ENCODE measurements around the gene HSPA1A.
"Not testable (repeated sequence)": the region's sequence is repeated elsewhere in the genome, so short reads cannot be mapped to it uniquely, and the experiment has no call there.

Gene HSPA1A

DNA sequence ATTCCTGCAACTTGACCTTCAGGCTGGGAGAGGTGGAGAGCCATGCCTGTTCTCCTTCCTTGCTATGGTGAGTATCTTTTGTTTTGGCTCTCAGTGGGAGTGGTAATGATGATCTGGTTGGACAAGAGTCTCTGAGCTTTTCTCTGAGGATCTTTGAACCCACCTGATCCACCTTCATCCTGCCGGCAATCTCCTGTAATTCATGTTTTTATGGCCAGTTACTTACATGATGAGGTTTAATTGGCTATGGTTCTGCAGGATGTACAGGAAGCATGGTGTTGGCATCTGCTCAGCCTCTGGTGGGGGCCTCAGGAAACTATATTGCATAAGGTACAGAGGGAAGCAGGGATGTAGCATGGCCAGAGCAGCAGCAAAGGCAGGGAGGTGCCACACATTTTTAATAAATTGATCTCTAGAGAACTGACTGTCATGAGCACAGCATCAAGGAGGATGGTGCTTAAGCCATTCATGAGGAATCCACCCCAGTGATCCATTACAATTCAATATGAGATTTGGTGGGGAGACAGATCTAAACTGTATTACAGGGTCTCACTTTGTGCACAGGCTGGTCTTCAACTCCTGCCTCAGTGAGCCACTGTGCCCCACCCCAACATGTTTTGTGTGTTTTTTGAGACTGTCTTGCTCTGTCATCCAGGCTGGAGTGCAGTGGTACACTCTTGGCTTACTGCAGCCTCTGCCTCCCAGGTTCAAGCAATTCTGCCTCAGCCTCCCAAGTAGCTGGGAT, 22.2 kb downstream of the HSPA1A start:
- no peak for DNase-seq

DNA sequence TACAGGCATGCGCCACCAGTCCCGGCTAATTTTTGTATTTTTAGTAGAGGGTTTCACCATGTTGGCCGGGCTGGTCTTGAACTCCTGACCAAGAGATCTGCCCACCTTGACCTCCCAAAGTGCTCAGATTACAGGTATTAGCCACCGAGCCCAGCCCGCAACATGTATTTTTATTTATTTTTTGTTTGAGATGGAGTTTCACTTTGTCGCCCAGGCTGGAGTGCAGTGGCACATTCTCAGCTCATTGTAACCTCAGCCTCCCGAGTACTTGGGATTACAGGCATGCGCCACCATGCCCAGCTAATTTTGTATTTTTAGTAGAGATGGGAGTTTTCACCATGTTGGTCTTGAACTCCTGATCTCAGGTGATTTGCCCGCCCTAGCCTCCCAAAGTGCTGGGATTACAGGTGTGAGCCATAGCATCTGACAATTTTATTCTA, 22.8 kb downstream of the HSPA1A start:
- DNase-seq: not testable (repeated sequence)

DNA sequence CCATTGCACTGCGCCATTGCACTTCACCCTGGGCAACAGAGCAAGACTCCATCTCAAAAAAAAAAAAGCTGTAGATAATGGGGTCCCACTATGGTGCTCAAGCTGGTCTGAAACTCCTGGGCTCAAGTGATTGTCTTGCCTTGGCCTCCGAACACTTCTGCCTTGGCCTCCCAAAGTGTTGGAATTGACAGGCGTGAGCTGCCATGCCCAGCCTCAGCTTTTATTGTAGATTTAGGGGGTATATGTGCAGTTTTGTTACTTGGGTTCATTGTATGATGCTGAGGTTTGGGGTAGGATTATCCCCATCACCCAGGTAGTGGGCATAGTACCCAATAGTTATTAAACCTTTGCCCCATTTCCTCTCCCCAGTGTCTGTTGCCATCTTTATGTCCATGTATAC, 23.6 kb downstream of the HSPA1A start:
- no peak for DNase-seq

DNA sequence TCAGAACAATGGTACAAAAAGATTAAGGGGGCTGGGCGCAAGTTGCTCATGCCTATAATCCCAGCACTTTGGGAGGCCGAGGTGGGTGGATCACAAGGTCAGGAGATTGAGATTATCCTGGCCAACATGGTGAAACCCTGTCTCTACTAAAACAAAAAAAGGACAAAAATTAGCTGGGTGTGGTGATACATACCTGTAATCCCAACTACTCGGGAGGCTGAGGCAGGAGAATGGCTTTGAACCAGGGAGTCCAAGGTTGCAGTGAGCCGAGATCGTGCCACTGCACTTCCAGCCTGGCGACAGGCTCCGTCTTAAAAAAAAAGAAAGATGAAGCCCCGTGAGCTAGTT, 24.4 kb downstream of the HSPA1A start:
- not testable (repeated sequence) for DNase-seq

DNA sequence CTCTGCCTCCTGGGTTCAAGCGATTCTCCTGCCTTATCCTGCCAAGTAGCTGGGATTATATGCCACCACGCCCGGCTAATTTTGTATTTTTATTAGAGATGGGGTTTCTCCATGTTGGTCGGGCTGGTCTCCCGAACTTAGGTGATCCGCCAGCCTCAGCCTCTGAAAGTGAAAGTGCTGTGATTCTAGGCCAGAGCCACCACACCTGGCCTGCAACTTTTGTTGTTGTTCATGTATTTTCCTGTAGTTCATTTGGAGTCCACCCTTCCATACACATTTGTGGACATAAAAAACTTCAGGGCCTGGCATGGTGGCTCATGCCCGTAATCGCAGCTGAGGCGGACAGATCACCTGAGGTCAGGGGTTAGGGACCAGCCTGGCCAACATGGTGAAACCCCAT, 26.7 kb downstream of the HSPA1A start:
- DNase-seq: no peak

DNA sequence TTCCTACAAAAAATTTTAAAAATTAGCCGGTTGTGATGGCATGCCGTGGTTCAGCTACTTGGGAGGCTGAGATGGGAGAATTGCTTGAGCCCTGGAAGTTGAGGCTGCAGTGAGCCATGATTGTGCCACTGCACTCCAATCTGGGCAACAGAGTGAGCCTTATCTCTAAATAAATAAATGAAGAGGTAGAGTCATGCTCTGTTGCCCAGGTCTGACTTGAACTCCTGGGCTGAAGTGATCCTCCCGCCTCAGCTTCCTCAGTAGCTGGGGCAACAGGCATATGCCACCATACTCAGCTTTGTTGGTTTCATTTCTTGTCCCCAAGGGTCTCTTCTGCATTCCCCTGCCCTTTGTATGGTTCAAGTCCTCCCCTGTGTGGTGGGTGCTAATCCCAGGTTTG, 29.2 kb downstream of the HSPA1A start:
- DNase-seq: no peak

DNA sequence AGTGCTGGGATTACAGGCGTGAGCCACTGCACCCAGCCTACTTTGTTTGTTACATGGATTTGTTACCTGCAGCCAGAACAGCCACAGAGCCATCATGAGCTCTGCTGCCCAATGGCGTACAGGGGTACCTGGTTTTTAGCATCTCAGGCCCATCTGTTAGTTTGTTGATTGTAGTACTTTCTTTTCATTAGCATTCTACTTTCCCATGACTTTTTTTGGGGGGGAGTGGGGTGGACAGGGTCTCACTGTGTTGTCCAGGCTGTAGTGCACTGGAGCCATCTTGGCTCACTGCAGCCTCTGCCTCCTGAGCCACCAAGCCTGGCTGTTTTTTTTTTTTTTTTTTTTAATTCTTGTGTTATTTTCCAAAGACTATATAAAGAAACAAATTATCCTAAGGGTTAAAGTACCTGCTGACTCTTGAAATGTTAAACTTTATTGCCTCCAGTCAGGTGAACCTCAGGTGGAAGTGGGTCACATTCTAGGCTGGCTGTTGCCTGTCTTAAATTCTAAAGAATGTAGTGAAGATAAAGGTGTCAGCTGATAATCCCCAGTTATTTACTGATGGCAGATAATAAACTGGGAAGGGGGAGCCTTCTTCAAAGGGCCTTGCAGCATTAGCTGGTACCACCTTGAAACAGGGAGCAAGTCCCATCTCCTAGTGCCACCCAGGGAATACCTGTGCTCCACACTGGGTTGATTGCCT, 32.1 kb downstream of the HSPA1A start:
- no peak for DNase-seq

DNA sequence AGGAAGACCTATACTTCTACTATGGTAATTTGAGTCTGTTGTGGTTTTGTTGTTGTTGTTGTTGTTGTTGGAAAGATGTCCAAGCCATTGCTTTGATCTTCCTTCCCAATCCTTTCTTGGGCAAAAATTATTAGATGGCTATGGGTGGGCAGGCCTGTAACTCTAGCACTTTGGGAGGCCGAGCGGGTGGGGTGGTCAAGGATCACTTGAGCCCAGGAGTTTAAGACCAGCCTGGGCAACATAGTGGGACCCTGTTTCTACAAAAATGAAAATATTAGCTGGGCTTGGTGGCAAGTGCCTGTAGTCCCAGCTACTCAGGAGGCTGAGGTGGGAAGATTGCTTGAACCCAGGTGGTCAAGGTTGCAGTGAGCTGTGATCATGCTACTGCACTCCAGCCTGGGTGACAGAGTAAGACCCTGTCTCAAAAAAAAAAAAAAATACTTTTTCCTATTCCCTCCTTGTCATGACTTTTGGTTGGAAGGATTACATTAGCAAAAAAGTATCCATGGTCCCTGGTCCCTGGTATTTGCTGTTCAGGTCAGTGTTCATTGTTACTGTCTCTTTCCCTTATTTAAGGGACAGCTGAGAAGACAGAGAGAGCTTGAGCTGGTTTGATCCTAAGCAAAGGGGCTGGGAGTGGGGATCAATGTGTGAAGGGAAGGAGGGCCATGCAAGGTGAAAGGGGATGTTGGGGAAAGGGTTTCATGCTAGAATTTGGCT, 35.6 kb downstream of the HSPA1A start:
- no peak for DNase-seq

DNA sequence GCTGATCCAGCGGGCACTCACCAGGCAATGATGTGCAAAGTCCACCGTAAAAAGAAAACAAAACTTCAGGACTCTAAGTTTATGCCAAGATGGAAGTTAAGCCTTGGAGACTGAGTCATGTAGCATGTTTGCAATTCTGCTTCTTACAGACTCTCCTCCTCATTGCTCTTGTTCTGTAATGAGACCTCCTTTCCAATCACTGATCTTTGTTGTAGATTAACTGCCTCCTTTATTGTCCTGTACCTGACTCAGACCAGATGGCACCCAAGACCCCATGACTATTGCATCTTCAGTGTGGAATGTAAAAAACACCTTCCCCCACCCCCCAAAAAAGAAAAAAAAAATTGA, 36.1 kb downstream of the HSPA1A start:
- no peak for DNase-seq

DNA sequence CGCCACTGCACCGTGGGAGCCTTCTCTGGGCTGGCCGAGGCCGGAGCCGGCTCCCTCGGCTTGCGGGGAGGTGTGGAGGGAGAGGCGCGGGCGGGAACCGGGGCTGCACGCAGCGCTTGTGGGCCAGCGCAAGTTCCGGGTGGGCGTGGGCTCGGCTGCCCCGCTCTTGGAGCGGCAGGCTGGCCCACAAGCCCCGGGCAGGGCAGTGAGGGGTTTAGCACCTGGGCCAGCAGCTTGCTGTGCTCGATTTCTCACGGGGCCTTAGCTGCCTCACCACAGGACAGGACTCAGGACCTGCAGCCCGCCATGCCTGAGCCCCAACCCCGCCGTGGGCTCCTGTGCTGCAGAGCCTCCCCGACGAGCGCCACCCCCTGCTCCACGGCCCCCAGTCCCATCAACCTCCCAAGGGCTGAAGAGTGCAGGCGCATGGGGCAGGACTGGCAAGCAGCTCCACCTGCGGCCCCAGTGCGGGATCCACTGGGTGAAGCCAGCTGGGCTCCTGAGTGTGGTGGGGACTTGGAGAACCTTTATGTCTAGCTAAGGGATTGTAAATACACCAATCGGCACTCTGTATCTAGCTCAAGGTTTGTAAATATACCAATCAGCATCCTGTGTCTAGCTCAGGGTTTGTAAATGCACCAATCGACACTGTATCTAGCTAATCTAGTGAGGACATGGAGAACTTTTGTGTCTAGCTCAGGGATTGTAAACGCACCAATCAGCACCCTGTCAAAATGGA, 36.8 kb downstream of the HSPA1A start:
- DNase-seq: not testable (repeated sequence)

DNA sequence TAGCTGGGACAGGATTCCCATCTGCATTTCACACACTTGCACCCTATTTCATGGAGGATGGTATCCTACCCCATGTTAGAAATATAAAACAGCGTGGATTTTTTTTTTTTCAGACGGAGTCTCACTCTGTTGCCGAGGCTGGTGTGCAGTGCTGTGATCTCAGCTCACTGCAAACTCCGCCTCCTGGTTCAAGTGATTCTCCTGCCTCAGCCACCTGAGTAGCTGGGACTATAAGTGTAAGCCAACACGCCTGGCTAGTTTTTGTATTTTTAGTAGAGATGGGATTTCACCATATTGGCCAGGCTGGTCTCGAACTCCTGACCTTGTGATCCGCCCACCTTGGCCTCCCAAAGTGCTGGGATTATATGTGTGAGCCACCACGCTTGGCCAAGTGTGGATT, 42.4 kb downstream of the HSPA1A start:
- DNase-seq: not testable (repeated sequence)

DNA sequence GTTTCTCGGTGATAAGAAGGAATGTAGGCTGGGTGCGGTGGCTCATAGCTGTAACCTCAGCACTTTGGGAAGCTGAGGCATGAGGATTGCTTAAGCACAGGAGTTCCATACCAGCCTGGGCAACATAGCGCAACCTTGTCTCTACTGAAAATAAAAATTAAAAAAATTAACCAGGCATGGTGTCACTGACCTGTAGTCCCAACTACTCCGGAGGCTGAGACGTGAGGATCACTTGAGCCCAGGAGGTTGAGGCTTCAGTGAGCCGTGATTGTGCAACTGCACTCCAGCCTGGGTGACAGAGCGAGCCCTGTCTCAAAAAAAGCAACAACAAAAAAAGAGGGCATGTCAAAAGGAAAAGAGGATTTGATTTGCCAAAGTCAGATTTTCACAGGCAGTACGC, 43.4 kb downstream of the HSPA1A start:
- DNase-seq: no peak

DNA sequence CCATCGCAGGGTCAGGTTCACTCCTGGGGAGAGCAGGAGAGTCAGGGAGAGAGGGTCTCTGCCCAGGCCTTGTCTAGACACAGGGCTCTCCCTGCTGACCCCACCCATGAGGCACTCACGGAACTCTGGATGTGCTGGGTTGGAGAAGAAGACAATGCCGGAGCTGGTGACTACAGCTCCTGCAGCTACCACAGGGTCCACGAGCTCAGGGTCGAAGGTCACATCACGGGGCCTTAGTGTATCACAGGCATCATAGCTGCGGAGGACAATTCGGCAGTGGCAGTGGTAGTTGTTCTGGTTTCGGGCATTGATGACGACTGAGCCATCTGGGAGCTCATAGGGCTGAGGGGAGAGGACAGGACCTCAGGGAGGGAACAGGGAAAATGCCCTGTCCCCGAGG, 44.6 kb downstream of the HSPA1A start:
- no peak for DNase-seq

DNA sequence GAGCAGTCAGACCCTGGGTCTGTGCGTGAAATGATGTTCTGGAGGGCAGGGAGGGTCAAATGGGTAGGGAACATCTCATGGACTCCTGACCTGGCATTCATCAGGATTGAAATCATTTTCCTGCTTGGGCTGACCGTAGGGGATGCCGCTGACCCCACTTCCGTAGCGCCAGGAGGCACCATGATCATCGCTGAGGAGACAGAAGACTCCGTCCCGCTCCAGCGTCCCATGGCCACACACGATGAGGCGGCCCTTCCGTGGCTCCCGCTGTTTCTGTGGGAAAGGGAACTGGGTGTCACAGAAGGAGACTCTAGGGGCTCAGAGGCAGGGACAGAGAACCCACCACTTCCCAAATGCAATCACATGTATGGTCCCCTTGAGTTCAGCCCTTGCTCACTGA, 45.0 kb downstream of the HSPA1A start:
- DNase-seq: no peak

DNA sequence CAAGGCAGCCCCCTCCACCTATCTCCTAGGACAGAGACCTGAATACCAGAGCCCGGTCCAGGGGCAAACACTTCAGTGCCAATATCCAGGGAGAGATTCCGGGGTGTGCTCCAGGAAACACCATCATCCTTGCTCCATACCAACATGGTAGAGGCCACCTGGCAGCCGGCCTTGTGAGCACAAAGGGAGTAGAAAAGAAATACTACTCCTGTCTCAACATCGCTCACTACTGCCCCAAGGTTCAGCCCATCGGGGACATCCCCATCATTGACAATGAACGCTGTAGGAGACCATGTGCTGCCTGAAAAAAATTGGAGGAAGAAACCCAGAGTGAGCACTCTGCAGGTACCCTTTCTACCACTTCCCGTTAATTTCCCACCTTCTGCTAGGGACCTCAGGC, 45.8 kb downstream of the HSPA1A start:
- no peak for DNase-seq

DNA sequence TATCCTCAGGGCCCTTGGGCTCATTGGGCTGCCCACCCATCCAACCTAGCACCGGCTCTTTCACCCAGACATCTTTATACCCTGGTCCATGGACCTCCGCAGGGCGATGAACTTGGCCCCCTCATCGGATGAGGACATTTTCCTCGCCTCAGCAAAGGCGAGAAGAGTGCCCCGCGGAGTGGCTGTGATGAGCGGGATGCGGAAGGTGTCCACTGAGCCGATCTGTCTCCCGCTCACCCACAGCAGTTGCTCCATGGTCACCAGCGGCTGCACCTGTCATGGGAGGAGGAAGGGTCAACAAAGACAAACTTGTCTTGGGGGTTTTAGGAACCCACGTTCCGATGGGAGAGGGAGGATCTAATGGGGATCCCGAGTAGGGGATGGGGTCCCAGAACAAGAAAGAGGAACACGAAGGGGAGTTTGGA, 46.6 kb downstream of the HSPA1A start:
- DNase-seq: no peak

DNA sequence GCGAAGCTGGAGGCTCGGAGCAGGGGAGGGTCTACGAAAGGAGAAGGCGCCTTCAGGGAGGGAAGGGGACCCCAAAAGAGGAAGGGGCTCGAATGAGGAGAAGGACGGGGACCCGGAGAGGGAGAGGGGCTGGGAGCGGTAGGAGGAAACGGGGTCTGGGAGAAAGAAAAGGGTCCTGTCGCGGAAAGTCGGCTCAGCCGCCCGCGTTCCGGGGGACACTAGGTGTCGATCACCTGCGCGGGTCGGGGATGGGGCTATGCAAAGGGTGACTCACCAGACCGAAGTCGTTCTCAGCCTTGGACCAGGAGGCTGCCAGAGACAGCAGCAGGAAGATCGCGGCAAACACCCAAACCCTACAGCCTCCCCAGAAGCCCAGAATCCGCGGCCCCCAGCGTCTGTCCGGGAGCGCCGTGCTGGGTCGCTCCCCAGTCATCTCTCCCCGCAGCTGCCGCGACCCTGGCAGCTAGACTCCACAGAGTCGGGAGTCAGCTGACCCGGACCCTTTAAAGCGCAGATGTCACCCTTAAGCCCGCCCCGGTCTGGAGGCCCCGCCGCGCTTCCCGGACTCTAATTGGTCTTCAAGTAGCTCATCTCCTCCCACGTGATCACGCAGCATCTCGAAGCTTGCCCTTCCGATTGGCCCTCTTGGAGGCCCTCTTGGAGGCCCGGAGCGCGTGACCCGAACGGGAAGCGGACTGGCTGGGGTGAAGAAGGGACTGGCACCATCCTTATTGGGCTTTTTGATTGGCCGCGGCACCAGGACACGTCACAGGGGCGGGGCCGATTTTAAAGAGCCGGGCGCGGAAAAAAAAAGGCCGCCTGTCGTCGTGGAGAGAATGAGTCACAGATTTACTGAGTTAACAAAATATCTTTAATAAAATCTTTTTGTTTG, 47.2 kb downstream of the HSPA1A start, which contains the start of gene NEU1:
Gene NEU1 (minus strand): TSS at position 478 of the 892 bp plus-strand sequence. CDS start 45 bp downstream, at position 433.
- DNase-seq: peak; percentile 98

DNA sequence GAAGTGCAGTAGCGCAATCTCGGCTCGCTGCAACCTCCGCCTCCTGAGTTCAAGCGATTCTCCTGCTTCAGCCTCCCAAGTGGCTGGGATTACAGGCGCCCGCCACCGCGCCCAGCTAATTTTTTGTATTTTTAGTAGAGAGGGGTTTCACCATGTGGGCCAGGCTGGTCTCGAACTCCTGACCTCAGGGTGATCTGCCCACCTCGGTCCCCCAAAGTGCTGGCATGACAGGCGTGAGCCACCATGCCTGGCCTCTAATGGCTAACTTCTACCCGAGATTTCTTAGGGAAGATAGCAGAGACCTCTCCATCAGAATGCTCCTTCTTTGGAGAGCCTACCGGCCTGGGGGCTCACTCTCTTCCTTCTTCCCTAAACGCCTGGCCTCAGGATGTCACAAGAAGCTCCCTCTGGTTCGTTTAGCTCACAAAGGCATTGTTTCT, 48.8 kb downstream of the HSPA1A start:
- DNase-seq: not testable (repeated sequence)

DNA sequence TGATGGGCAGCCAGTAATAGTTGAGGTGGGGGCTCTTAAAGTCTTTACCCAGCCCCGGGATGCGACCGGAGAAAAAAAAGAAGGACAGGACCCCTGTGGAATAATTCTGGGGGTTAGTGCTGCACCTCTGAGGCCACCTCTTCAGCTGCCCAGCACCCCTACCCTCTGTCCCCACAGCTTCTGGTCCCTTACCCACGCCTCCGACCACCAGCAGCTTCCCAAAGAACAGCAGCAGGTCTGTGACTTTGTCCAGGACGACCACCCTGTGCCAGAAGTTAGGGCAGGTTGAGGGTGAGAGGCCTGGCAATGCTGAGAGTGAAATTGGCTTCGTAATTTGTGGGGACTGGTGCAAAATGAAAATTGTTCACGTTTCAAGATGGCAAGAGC, 49.5 kb downstream of the HSPA1A start:
- no peak for DNase-seq

DNA sequence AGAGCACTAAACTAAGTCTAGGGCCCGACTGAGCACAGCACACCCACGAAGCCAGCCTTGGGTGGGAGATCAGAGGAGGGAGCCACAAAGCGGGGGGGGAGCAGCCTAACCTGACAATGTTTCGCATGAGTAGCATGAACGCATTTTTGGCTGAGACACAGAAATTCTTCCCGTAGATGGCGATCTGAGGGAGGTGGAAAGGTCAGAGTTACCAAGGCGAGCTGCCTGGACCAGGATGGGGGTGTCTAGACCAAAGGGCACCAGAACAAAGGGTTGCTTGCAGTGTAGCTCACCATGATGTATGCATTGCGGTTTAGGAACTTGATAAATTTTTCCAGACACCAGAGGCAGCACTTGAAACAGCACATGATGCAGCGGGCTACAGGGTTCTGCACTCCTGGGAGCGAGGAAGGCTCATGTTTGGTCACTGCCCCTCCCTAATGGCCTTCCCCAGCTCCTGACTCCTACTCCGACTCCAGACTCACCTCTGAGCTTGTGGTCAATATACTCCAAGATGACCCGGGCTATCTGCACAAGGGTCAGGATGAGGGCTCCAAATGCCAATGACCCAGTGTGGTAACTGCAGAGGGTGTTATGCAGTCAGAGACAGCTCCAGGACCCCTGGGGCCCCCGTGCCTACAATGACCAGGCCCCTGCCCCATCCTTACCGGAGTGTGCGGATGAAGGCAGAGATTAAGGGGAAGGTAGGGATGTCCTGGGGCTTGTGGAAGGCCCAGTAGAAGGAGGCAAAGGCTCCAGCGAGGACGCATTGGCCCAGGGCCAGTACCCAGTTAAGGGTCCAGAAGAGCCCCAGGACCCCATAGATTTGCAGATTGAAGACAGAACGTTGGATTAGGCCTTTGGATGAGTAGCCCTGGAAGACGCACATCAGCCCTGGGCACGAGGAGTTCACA, 50.1 kb downstream of the HSPA1A start:
- no peak for DNase-seq

Measured in activated effector memory CD4-positive, alpha-beta T cell treated with Interleukin-2 at 50 U/mL for 16 hours (primary cell).